Kidney glomerular epithelial cell (primary cell): ENCODE results near the gene SH3RF2.
"Not testable (repeated sequence)": the region's sequence is repeated elsewhere in the genome, so short reads cannot be mapped to it uniquely, and the experiment has no call there.

Experiments
- DNase-seq: peaks from one replicate; lab custom pipeline; 2025; lab: John Stamatoyannopoulos, UW

The SH3RF2 gene

DNA sequence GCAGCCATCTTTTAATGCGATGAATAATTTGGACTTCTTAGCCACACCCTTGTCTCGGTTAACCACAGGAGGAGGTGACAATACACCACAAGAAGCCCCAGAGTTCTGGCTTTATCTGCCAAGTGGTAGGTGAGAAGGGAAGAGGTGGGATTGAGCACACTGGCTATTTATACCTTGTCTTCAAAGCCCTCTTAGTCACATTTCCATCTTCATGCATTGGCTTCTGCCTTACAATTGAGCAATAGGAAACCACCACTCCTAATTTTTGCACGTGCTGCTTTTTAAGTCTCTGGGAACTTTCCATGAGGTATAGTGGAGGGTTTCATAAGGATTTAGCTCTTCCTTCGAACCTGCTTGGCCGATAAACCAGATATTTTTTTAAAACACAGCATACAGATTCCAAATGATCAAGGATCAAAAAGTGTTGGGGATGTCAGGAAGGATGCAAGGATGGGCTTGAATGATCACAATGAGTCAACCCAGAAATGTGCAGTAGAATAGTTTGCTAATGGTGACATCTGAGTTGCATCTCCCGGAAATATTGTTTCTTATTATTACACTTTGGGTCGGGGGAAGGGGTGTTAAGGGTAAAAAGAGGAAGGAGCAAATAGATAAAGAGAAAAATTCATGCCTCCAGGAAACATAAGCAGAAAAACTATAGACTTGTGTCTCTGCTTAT, 143.5 kb downstream of the SH3RF2 start:
- DNase-seq, result no peak

DNA sequence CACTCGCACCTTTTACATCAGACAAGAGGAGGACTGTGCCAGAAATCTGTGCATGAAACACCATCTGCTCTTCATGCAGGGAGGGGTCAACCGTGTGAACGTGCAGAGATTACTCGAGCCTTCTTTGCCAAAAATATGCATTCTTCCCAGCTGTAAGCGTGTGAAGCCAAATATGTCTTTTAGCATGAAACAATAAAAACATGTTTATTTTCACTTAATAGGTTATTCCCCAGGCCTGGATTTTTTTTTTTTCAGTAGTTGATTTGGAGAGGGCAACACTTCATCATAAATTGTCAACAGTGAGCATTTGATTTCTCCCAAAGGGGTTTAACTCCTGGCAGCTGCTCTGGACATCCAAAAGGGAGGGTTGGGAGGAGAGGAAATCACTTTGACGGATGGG, 145.2 kb downstream of the SH3RF2 start:
- no peak for DNase-seq

DNA sequence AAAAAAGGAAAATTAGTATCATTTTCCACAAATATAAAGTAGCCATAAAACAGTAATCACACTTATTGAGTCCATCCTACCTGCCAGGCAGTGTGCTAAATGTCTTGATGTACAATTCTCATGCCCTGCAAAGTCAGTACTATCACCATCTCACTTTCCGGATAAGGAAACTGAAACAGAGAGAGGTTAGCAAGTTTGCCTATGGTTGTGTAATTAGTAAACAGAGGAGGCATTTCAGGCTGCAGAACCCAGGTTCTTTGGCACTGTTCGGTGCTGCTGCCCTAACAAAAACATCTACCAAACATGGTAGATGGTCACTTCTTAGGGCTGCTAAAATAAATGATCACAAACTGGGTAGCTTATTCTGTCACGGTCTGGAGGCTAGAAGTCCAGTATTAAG, 146.4 kb downstream of the SH3RF2 start:
- DNase-seq, result no peak

DNA sequence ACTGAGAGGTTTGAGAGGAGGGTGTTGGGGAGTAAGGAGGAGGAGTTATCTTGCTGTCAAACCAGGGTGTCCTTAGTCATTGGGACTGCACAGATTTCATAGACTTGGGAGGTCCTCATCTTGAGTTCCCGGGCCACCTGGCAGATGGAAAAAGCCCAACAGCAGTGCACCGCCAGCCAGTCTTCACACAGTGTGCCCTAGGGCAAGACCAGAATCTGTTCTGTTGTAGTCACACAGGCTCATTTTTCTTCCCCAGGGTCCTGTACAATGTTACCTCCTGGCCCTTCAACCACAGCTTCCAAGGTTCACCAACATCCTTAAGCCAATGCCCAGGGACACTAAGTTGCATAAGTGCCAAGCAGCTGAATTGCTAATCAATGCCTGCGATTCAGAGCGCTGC, 148.0 kb downstream of the SH3RF2 start:
- DNase-seq, result no peak

DNA sequence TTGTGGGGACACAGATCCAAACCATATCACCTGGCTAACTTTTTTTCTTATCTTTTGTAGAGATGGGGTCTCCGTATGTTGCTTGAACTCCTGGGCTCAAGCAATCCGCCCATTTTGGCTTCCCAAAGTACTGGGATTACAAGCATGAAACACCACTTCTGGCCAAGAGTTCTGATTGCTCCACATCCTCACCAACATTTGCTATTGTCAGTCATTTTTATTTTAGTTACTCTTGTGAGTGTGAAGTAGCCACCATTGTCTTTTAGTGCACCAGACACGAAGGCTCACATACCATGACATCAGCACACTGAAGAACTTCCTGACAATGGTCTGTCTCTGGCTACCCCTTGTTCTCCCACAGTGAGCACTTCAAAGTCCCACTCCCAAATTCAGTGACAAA, 151.7 kb downstream of the SH3RF2 start:
- DNase-seq, result no peak

DNA sequence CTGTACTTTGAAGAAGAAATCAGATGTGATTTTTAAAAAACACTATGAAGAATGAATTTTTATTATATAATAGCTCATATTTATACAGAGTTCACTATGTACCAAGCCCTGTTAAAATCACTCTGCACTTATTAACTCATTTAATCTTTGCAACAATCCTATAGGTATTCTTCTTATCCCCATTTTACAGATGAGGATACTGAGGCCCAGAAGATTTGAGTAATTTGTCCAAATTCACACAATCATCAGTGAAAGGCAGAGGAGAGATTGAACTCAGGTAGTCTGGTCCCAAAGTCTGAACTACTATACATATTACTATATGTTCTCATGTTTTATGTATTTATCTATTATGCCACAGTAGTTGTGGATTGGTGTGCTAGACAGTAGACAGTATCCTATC, 152.9 kb downstream of the SH3RF2 start:
- DNase-seq, result no peak

DNA sequence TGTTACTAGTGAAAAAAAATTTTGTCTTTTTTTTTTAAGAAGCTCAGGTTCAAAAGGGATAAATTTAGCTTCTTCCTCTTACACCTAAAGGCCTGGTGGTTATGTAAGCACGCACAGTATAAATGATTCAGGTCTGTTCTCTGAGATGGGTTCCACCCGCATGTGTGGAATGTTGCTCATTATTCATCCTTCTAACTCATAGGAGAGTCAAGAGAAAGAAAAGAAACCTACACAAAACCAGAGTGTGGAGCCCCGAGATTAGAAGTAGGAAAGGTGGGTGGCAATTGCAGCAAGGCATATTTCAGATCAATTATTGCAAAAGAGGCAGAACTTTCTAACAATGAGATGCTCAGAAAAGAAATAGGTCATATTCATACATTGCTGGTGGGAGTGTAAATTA, 155.5 kb downstream of the SH3RF2 start:
- DNase-seq, result no peak

DNA sequence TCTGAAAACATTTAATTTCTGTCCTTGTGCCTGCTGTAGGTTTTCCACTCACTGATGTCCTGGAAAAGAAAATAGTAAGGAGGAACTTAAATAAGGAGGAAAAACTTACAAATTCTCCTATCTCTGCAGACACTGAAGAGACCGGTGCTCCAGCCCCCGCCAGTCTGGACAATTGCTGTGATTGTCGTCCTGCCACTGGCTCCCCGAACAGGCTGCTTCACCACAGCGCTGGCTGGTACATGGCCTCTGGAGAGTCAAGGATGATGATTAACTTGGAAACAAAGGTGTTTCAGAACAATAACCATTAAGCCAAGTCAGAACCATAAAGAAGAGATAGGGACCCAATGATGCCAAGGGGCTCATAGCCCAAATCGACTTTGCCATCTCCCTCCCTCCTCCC, 161.7 kb downstream of the SH3RF2 start:
- DNase-seq, result no peak

DNA sequence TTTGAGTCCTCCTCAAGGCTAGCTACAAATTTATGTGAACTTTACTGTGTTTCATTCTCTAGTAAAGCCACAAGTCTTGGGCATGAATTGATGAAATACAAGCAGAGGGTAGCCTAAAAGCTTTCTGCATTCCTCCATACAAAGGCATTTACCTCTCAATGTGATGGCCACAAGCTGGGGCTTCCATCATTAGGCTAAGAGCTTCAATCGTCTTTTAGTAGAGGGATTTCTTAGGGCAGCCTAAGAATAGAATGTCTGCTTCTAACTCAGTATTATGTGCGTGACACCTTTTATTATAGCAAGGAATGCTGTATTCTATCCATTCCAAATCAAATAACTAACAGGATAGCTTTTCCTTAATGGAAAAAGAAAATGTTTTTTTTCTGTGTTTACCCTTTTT, 165.3 kb downstream of the SH3RF2 start:
- DNase-seq, result no peak

DNA sequence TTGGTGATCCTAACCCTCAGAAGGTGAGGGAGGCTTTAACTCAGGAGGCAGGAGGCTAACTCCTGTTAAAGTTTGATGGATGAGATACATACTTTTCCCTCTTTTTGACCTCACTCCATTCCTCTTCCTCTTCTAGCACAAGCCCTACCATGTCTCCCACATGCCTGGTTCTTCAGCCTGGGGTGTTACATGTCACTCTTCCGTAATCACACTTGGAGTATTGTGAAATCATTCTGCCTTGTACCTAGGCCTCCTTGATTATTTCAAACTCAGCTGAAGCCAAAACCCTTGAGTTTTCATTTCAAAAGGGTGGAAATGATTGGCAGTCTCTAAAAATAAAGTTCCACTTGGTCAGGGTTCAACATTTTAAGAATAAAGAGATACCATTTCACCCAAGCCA, 167.2 kb downstream of the SH3RF2 start:
- DNase-seq, result no peak

DNA sequence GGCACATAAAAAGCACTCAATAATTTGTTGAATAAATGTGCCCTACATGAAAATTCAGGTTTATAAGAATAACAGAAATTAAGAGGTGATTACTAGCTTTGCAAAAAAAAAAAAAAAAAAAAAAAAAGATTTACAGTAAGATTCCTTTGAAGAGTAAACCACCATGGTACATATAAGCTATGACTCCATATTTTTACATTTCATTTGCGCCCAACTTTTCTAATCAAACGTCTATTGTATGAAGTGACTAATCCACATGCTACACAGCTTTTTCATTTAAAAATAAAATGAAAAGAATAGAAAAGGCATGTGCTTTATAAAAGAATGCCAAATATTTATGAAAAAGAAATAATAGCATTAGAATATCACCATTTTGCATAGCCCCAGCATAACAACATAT, 169.1 kb downstream of the SH3RF2 start, which contains the start of gene PLAC8L1:
Gene PLAC8L1, minus strand, starts transcription at position 101 of the 400 bp plus-strand sequence. CDS start 1,266 bp downstream, outside the sequence.
- DNase-seq, result no peak

DNA sequence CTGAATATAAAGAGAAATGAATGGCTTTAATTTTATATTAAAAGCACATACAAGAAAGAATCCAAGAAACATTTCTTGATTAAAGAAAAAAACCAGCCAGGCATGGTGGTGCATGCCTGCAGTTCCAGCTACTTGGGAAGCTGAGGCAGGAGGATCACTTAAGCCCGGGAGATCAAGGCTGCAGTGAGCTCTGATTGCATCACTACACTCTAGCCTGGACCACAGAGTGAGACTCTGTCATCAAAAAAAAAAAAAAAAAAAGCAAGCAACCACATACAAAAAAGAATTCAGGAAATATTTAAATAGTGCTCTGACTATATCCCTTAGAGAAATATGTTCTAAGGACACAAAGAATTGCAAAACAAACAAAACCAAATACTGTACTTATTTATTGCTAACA, 171.5 kb downstream of the SH3RF2 start:
- DNase-seq, result no peak

DNA sequence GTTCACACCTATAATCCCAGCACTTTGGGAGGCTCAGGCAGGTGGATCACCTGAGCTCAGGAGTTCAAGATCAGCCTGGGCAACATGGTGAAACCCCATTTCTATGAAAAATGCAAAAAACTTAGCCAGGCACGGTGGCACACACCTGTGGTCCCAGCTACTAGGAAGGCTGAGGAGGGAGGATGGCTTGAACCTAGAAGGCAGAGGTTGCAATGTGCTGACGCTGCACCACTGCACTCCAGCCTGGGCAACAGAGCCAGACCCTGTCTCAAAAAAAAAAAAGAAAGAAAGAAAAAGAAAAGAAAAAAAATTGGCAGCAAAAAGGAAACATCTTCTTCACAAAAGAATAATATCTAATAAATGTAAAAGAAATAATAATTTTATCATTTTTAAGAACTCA, 172.5 kb downstream of the SH3RF2 start:
- DNase-seq, result not testable (repeated sequence)

DNA sequence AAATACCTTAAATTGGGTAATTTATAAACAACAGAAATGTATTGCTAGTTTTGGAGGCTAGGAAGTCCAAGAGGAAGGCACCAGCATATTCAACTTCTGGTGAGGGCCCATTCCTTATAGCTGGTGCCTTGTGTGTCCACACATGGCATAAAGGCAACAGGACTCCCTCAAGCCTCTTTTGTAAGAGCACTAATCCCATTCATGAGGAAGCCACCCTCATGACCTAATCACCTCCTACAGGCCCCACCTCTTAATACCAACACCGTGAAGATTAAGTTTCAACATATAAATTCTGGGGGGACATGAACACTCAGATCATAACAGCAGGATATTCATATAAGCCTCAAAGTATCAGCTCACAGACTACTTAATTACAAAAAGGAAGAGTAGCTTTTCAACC, 173.0 kb downstream of the SH3RF2 start:
- DNase-seq, result no peak

DNA sequence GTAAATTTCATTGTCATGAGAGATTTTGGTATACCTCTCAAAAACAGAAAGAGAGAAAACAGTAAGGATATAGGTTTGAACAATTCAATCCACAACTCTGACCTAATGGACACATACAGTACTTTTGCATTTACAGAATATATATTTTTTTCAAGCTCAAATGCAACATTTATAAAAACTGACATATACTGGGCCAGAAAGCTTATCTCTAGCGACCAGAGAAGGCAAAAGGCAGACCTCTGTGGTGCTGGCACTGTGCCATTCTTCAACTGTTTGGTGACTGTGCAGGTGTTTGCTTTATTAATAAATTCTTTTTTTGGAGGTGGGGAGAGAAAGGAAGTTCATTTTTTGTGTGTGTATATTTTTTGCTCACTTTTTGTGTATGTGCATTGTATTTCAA, 175.0 kb downstream of the SH3RF2 start:
- DNase-seq, result no peak

DNA sequence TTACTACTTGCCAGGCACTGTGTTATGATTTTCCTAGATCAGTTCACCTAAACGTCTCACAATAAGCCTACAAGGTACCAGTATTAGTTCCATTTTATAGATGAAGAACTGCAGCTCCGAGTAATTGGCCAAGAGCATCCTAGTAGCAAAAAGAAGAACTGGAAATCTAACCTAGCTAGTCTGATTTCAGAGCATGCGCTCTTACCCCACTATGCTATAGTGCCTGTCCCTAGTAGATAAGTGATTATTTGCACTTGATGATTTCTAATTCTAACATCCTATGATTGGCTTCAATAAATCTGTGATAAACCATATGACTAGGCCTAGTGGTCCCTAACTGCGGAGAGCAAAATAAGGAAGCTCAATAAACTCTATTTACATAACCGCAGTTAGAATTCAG, 176.1 kb downstream of the SH3RF2 start:
- DNase-seq, result no peak
